ENCODE results near the gene TMEM266.

Gene TMEM266

DNA sequence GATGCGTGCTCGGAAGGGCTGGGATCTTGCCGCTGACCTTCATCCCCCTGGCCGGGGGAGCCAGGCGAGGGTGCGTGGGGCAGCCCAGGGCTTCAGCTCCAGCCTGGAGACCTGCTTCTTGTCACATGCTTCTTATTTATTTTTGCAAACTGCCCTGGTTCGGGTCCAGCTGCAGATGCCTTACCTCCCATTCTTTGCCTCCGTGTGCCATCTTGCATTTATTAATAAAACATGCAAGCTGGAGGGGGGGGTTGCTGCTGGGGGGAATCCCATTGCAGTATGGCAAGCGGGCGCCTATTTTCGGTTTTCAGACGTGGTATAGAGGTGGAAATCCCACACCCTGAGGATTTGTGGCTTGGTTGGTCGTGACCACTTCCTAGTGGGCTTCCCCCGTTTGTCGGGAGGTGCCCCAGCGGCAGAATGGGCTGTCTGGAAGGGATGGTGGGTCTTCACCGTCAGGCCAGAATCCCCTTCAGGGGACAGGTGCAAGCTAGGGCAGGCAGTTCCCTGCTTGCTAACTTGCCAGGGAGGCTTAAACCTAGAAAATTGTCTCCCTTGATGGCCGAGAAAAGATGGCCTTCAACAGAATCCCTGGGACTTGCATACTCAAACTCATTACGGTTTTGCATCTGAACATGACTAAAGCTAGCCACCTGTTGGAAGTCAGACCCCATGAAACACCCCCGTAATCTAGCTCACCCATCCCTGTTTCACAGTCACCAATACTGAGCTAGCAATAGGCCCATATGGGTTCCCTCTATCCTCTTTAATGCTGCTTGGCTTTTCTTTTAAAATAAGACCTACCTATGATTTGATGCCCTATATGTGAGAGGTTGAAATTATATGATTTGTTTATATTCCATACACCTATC lies 569 bp downstream of the TMEM266 start (continued):
- no peak for TF ChIP-seq ZNF274 (IDR thresholded peaks at IDR 0.05; ENCODE audit: low read length)
- TF ChIP-seq ZNF274 (tag by site-specific recombination; IDR thresholded peaks at IDR 0.05; ENCODE audit: borderline replicate concordance) = no peak
- TF ChIP-seq, protein P1, sequence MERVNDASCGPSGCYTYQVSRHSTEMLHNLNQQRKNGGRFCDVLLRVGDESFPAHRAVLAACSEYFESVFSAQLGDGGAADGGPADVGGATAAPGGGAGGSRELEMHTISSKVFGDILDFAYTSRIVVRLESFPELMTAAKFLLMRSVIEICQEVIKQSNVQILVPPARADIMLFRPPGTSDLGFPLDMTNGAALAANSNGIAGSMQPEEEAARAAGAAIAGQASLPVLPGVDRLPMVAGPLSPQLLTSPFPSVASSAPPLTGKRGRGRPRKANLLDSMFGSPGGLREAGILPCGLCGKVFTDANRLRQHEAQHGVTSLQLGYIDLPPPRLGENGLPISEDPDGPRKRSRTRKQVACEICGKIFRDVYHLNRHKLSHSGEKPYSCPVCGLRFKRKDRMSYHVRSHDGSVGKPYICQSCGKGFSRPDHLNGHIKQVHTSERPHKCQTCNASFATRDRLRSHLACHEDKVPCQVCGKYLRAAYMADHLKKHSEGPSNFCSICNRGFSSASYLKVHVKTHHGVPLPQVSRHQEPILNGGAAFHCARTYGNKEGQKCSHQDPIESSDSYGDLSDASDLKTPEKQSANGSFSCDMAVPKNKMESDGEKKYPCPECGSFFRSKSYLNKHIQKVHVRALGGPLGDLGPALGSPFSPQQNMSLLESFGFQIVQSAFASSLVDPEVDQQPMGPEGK (tag by site-specific recombination; IDR thresholded peaks at IDR 0.05) = peak; percentile 29
- TF ChIP-seq TCF7L2 (IDR thresholded peaks at IDR 0.05; ENCODE audit: borderline replicate concordance, low read depth, low read length) = no peak
- TF ChIP-seq, protein P2, sequence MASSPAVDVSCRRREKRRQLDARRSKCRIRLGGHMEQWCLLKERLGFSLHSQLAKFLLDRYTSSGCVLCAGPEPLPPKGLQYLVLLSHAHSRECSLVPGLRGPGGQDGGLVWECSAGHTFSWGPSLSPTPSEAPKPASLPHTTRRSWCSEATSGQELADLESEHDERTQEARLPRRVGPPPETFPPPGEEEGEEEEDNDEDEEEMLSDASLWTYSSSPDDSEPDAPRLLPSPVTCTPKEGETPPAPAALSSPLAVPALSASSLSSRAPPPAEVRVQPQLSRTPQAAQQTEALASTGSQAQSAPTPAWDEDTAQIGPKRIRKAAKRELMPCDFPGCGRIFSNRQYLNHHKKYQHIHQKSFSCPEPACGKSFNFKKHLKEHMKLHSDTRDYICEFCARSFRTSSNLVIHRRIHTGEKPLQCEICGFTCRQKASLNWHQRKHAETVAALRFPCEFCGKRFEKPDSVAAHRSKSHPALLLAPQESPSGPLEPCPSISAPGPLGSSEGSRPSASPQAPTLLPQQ (tag by site-specific recombination; IDR thresholded peaks at IDR 0.05) = no peak
- no peak for TF ChIP-seq ZNF423 (tag by site-specific recombination; IDR thresholded peaks at IDR 0.05)
- no peak for TF ChIP-seq REPIN1 (tag by site-specific recombination; IDR thresholded peaks at IDR 0.05; ENCODE audit: low read depth)
- TF ChIP-seq ZNF146 (tag by site-specific recombination; IDR thresholded peaks at IDR 0.05) = no peak
- TF ChIP-seq, protein P3, sequence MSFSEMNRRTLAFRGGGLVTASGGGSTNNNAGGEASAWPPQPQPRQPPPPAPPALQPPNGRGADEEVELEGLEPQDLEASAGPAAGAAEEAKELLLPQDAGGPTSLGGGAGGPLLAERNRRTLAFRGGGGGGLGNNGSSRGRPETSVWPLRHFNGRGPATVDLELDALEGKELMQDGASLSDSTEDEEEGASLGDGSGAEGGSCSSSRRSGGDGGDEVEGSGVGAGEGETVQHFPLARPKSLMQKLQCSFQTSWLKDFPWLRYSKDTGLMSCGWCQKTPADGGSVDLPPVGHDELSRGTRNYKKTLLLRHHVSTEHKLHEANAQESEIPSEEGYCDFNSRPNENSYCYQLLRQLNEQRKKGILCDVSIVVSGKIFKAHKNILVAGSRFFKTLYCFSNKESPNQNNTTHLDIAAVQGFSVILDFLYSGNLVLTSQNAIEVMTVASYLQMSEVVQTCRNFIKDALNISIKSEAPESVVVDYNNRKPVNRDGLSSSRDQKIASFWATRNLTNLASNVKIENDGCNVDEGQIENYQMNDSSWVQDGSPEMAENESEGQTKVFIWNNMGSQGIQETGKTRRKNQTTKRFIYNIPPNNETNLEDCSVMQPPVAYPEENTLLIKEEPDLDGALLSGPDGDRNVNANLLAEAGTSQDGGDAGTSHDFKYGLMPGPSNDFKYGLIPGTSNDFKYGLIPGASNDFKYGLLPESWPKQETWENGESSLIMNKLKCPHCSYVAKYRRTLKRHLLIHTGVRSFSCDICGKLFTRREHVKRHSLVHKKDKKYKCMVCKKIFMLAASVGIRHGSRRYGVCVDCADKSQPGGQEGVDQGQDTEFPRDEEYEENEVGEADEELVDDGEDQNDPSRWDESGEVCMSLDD (tag by site-specific recombination; IDR thresholded peaks at IDR 0.05) = no peak
- no peak for TF ChIP-seq ZNF16 (tag by site-specific recombination; IDR thresholded peaks at IDR 0.05; ENCODE audit: low read depth)
- TF ChIP-seq ZNF350 (tag by site-specific recombination; IDR thresholded peaks at IDR 0.05) = no peak
- TF ChIP-seq, protein P4, sequence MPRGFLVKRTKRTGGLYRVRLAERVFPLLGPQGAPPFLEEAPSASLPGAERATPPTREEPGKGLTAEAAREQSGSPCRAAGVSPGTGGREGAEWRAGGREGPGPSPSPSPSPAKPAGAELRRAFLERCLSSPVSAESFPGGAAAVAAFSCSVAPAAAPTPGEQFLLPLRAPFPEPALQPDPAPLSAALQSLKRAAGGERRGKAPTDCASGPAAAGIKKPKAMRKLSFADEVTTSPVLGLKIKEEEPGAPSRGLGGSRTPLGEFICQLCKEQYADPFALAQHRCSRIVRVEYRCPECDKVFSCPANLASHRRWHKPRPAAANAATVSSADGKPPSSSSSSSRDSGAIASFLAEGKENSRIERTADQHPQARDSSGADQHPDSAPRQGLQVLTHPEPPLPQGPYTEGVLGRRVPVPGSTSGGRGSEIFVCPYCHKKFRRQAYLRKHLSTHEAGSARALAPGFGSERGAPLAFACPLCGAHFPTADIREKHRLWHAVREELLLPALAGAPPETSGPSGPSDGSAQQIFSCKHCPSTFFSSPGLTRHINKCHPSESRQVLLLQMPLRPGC (tag by site-specific recombination; IDR thresholded peaks at IDR 0.05) = no peak
- TF ChIP-seq, protein P5, sequence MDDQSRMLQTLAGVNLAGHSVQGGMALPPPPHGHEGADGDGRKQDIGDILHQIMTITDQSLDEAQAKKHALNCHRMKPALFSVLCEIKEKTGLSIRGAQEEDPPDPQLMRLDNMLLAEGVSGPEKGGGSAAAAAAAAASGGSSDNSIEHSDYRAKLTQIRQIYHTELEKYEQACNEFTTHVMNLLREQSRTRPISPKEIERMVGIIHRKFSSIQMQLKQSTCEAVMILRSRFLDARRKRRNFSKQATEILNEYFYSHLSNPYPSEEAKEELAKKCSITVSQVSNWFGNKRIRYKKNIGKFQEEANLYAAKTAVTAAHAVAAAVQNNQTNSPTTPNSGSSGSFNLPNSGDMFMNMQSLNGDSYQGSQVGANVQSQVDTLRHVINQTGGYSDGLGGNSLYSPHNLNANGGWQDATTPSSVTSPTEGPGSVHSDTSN (CRISPR knock-in tag; IDR thresholded peaks at IDR 0.05) = no peak
- no peak for TF ChIP-seq SCRT1 (tag by site-specific recombination; IDR thresholded peaks at IDR 0.05; ENCODE audit: borderline replicate concordance)
- no peak for TF ChIP-seq SETDB1 (IDR thresholded peaks at IDR 0.05; ENCODE audit: insufficient read length, low read length)
- TF ChIP-seq, protein P6, sequence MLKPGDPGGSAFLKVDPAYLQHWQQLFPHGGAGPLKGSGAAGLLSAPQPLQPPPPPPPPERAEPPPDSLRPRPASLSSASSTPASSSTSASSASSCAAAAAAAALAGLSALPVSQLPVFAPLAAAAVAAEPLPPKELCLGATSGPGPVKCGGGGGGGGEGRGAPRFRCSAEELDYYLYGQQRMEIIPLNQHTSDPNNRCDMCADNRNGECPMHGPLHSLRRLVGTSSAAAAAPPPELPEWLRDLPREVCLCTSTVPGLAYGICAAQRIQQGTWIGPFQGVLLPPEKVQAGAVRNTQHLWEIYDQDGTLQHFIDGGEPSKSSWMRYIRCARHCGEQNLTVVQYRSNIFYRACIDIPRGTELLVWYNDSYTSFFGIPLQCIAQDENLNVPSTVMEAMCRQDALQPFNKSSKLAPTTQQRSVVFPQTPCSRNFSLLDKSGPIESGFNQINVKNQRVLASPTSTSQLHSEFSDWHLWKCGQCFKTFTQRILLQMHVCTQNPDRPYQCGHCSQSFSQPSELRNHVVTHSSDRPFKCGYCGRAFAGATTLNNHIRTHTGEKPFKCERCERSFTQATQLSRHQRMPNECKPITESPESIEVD (tag by site-specific recombination; IDR thresholded peaks at IDR 0.05) = no peak
- TF ChIP-seq ZNF391 (tag by site-specific recombination; IDR thresholded peaks at IDR 0.05; ENCODE audit: borderline replicate concordance, low read depth) = 0 out of 2 replicates have a peak, but pooled peaks have one; percentile 34
- TF ChIP-seq ZNF521 (tag by site-specific recombination; IDR thresholded peaks at IDR 0.05) = no peak
- TF ChIP-seq GLIS2 (tag by site-specific recombination; IDR thresholded peaks at IDR 0.05) = peak; percentile 49
